ENCODE data around the gene GABRR1. TPM values are rescaled to one million over a fixed set of nuclear protein-coding genes. Genes with fewer than 3 reads are reported as not detected.

The GABRR1 gene
- total RNA-seq, 1 experiment from 2014 or later = not detected

- CTCF ChIA-PET = no interaction called here
- DNase-seq (ENCODE audit: low read depth, low spot score) = no peak
- Histone ChIP-seq H3K4me3 (replicated peaks in 1 of 2; ENCODE audit: low read depth in 1 of 2, low read length in 2 of 2) (no peak overlapping the region), H3K9me3 (ENCODE audit: control insufficient read depth in 1 of 2, insufficient read depth in 1 of 2, low read depth in 1 of 2, low read length in 2 of 2) (no peaks in the 10 kb centered on the region), H4K20me1 (ENCODE audit: insufficient read depth) (no peaks in the 10 kb centered on the region), H3K9ac (ENCODE audit: low read length) (no peak overlapping the region), H3K79me2 (ENCODE audit: insufficient read depth, low read length) (no peaks in the 10 kb centered on the region), H2AFZ (ENCODE audit: low read depth, low read length, poor library complexity, severe bottlenecking) (no peak overlapping the region), H3K27me3 (ENCODE audit: insufficient read depth, low read length) (no peaks in the 10 kb centered on the region), H3K4me2 (ENCODE audit: low read length) (no peak overlapping the region), H3K9me2 (ENCODE audit: insufficient read depth) (no peaks in the 10 kb centered on the region), H3K36me3 (ENCODE audit: control insufficient read depth in 1 of 2, insufficient read depth in 2 of 2, low read length in 2 of 2) (no peaks in the 10 kb centered on the region), H3K4me1 (ENCODE audit: control insufficient read depth in 1 of 2, insufficient read depth in 2 of 2, low read length in 2 of 2) (no peaks in the 10 kb centered on the region), H3K27ac (ENCODE audit: low read depth, low read length) (no peak overlapping the region)
- intact Hi-C loops (cut with micrococcal nuclease) = no loop called here
- POLR2A ChIA-PET = no interaction called here
- BruUV-seq (replicated peaks) = no TSS peak
- no peak for TF ChIP-seq TCF7L2 (IDR thresholded peaks at IDR 0.05; ENCODE audit: borderline replicate concordance, extremely low read depth, insufficient read depth, insufficient read length)
- no peak for TF ChIP-seq SRF (IDR thresholded peaks at IDR 0.05; ENCODE audit: low read depth)
- TF ChIP-seq POLR2A (IDR thresholded peaks at IDR 0.05; ENCODE audit: borderline replicate concordance, extremely low read depth, insufficient read depth, insufficient read length) = no peak
- TF ChIP-seq ZBTB33 (IDR thresholded peaks at IDR 0.05; ENCODE audit: extremely low read depth, insufficient replicate concordance, low read length) = no peak
- no peak for TF ChIP-seq EZH2 (IDR thresholded peaks at IDR 0.05)
- RAD21 ChIA-PET (ENCODE audit: low non-redundant PET in 1 of 2, low total read pairs in 2 of 2, uncharacterized antibody in 2 of 2, unreplicated experiment in 2 of 2) = no interaction called here
- ATAC-seq = no peak
Observed at GRCh38 chr6:89172131-89172530, 45.0 kb downstream of the GABRR1 start.

- Histone ChIP-seq H3K79me2 (ENCODE audit: insufficient read depth, low read length) (peaks cover 5% of the 10 kb centered on the region), H3K9me2 (ENCODE audit: insufficient read depth) (no peaks in the 10 kb centered on the region), H3K9me3 (ENCODE audit: control insufficient read depth in 1 of 2, insufficient read depth in 1 of 2, low read depth in 1 of 2, low read length in 2 of 2) (no peaks in the 10 kb centered on the region), H3K9ac (ENCODE audit: low read length) (no peak overlapping the region), H3K27ac (ENCODE audit: low read depth, low read length) (no peak overlapping the region), H3K36me3 (ENCODE audit: control insufficient read depth in 1 of 2, insufficient read depth in 2 of 2, low read length in 2 of 2) (peaks cover 16 to 26% of the 10 kb centered on the region in 2 experiments), H4K20me1 (ENCODE audit: insufficient read depth) (no peaks in the 10 kb centered on the region; the same call in 1 of the 2 replicates), H3K27me3 (ENCODE audit: insufficient read depth, low read length) (no peaks in the 10 kb centered on the region), H3K4me1 (ENCODE audit: control insufficient read depth in 1 of 2, insufficient read depth in 2 of 2, low read length in 2 of 2) (no peaks in the 10 kb centered on the region), H2AFZ (ENCODE audit: low read depth, low read length, poor library complexity, severe bottlenecking) (no peak overlapping the region), H3K4me3 (replicated peaks in 1 of 2; ENCODE audit: low read depth in 1 of 2, low read length in 2 of 2) (no peak overlapping the region), H3K4me2 (ENCODE audit: low read length) (no peak overlapping the region)
- ChIA-PET POLR2A (no interaction called here), RAD21 (ENCODE audit: low non-redundant PET in 1 of 2, low total read pairs in 2 of 2, uncharacterized antibody in 2 of 2, unreplicated experiment in 2 of 2) (no interaction called here), CTCF (no interaction called here)
- DNase-seq (ENCODE audit: low read depth, low spot score) (no peak), ATAC-seq (no peak)
- BruUV-seq (replicated peaks) = no TSS peak
- intact Hi-C loops (cut with micrococcal nuclease) = no loop called here
- TF ChIP-seq REST (IDR thresholded peaks at IDR 0.05; ENCODE audit: low read depth) (no peak), YY1 (IDR thresholded peaks at IDR 0.05; ENCODE audit: extremely low read depth, insufficient replicate concordance, low read depth, low read length) (no peak), ZBTB33 (IDR thresholded peaks at IDR 0.05; ENCODE audit: extremely low read depth, insufficient replicate concordance, low read length) (no peak), ZFX (IDR thresholded peaks at IDR 0.05) (no peak), POLR2A (IDR thresholded peaks at IDR 0.05; ENCODE audit: borderline replicate concordance, extremely low read depth, insufficient read depth, insufficient read length) (no peak), JUND (IDR thresholded peaks at IDR 0.05) (no peak)
Observed at GRCh38 chr6:89162047-89162371, 55.1 kb downstream of the GABRR1 start.

Data from HCT116 (cell line).